Pons (tissue), 1 donor: Measurements from ENCODE around the gene AXDND1.
"Not testable (repeated sequence)": the region's sequence is repeated elsewhere in the genome, so short reads cannot be mapped to it uniquely, and the experiment has no call there.

Experiments
- DNase-seq: peaks from one replicate; pipeline ENCODE4 v3.0.0-alpha.2; 2016; ENCODE audit warnings: low spot score

AXDND1 gene

GRCh38 chr1:179476484-179476883, 110.7 kb downstream of the AXDND1 start:
- DNase-seq: no peak

- no peak for DNase-seq
These were observed 112.6 kb downstream of the AXDND1 start for GRCh38 chr1:179478370-179478769.

- no peak for DNase-seq
These were observed 124.8 kb downstream of the AXDND1 start for GRCh38 chr1:179490611-179491010.

GRCh38 chr1:179493323-179493722, 127.6 kb downstream of the AXDND1 start:
- no peak for DNase-seq

- DNase-seq: no peak
These were observed 140.4 kb downstream of the AXDND1 start for GRCh38 chr1:179506199-179506598.

- no peak for DNase-seq
These were observed 143.6 kb downstream of the AXDND1 start for GRCh38 chr1:179509384-179509783.

GRCh38 chr1:179510038-179510437, 144.3 kb downstream of the AXDND1 start:
- no peak for DNase-seq

GRCh38 chr1:179516976-179517705, 151.4 kb downstream of the AXDND1 start:
- no peak for DNase-seq

GRCh38 chr1:179518544-179518943, 152.8 kb downstream of the AXDND1 start:
- not testable (repeated sequence) for DNase-seq

GRCh38 chr1:179529482-179530195, 163.9 kb downstream of the AXDND1 start:
- no peak for DNase-seq

- DNase-seq: no peak
These were observed 164.6 kb downstream of the AXDND1 start for GRCh38 chr1:179530352-179530751.

GRCh38 chr1:179541774-179542173, 176.0 kb downstream of the AXDND1 start:
- no peak for DNase-seq

- no peak for DNase-seq
These were observed 179.6 kb downstream of the AXDND1 start for GRCh38 chr1:179545321-179545720.

GRCh38 chr1:179547021-179547535, 181.3 kb downstream of the AXDND1 start:
- no peak for DNase-seq

GRCh38 chr1:179548666-179549367, 183.0 kb downstream of the AXDND1 start:
- DNase-seq: no peak

GRCh38 chr1:179549368-179549700, 183.6 kb downstream of the AXDND1 start:
- no peak for DNase-seq

- no peak for DNase-seq
These were observed 185.2 kb downstream of the AXDND1 start for GRCh38 chr1:179550746-179551682.

GRCh38 chr1:179554427-179554826, 188.7 kb downstream of the AXDND1 start:
- DNase-seq: no peak

- DNase-seq: no peak
These were observed 192.3 kb downstream of the AXDND1 start for GRCh38 chr1:179558078-179558477.

- DNase-seq: no peak
These were observed 209.9 kb downstream of the AXDND1 start, which contains the start of gene NPHS2 for GRCh38 chr1:179575497-179576314. NPHS2 (minus strand) TSS chr1:179575948; CDS start chr1:179575864, 84 bp downstream.

GRCh38 chr1:179576509-179576908, 210.7 kb downstream of the AXDND1 start:
- DNase-seq: no peak
